ENCODE results near the gene BCAS3. TPM values are rescaled to one million over a fixed set of nuclear protein-coding genes. Genes with fewer than 3 reads are reported as not detected.

Gene BCAS3
- polyA plus RNA-seq, 3 donors = 10.3 to 19.1 (median 14.7) TPM

DNA sequence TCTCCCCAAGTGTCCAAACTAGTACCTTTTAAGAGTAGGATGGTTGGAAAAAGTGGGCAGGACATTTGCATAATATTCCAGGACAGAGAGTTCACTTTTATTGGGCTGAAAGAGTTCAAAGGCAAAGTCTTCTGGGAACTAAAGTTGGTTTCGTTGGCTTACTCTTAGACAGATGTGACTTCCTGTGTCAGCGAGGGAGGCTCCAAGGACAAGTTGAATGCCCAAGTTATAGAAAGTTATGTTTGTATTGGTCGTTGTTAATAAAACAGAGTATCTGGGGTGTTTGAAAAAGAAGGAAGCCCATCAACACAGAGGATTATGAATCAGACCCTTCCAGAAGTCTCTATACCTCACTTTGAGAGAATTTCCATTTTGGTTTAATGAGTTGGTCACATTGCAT lies 604.7 kb downstream of the BCAS3 start:
- Histone ChIP-seq H3K27me3 (ENCODE audit: control insufficient read depth in 2 of 2, insufficient read depth in 2 of 2, low read length in 2 of 2) (no peaks in the 10 kb centered on the region), H2AFZ (ENCODE audit: insufficient read depth, low read depth, low read length, poor library complexity, severe bottlenecking) (no peak overlapping the region), H3K4me1 (ENCODE audit: control insufficient read depth in 1 of 2, insufficient read depth in 2 of 2, low read length in 2 of 2) (no peaks in the 10 kb centered on the region), H3K4me3 (replicated peaks in 1 of 3; ENCODE audit: low read depth in 2 of 3, low read length in 3 of 3) (no peak overlapping the region), H3K27ac (ENCODE audit: low read depth in 1 of 2, low read length in 2 of 2) (no peak overlapping the region), H3K9ac (ENCODE audit: insufficient read depth, low read length, poor library complexity, severe bottlenecking) (no peak overlapping the region), H3K4me2 (replicated peaks; ENCODE audit: extremely low read depth, low read length, poor library complexity, severe bottlenecking) (no peak overlapping the region), H3K36me3 (replicated peaks in 1 of 2; ENCODE audit: control insufficient read depth in 1 of 2, insufficient read depth in 2 of 2, low read length in 2 of 2) (no peaks in the 10 kb centered on the region), H4K20me1 (ENCODE audit: insufficient read depth, low read length) (no peaks in the 10 kb centered on the region), H3K9me3 (replicated peaks in 1 of 2; ENCODE audit: control insufficient read depth in 1 of 2, insufficient read depth in 1 of 2, low read length in 2 of 2) (no peaks in the 10 kb centered on the region), H3K79me2 (ENCODE audit: insufficient read depth, low read length) (no peaks in the 10 kb centered on the region)
- 0% methylated on average over 1 of the region's 3 CpGs for WGBS (ENCODE audit: insufficient coverage)
- no peak for DNase-seq
- H3K4me3 Mint-ChIP-seq = no peak overlapping the region
- no peak overlapping the region for H3K27ac Mint-ChIP-seq
- H3K9me3 Mint-ChIP-seq = peaks cover 3 to 9% (median 5%) of the 10 kb centered on the region in 7 donors
- TF ChIP-seq, protein P1, sequence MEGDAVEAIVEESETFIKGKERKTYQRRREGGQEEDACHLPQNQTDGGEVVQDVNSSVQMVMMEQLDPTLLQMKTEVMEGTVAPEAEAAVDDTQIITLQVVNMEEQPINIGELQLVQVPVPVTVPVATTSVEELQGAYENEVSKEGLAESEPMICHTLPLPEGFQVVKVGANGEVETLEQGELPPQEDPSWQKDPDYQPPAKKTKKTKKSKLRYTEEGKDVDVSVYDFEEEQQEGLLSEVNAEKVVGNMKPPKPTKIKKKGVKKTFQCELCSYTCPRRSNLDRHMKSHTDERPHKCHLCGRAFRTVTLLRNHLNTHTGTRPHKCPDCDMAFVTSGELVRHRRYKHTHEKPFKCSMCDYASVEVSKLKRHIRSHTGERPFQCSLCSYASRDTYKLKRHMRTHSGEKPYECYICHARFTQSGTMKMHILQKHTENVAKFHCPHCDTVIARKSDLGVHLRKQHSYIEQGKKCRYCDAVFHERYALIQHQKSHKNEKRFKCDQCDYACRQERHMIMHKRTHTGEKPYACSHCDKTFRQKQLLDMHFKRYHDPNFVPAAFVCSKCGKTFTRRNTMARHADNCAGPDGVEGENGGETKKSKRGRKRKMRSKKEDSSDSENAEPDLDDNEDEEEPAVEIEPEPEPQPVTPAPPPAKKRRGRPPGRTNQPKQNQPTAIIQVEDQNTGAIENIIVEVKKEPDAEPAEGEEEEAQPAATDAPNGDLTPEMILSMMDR (IDR thresholded peaks at IDR 0.05) = no peak
- H3K4me1 Mint-ChIP-seq = no peaks in the 10 kb centered on the region
- peaks cover 0 to 3% of the 10 kb centered on the region in 2 donors for H3K36me3 Mint-ChIP-seq
- peaks cover 0 to 3% (median 2%) of the 10 kb centered on the region in 3 donors for H3K27me3 Mint-ChIP-seq (ENCODE audit: low read depth in 3 of 3)
- intact Hi-C loops (cut with micrococcal nuclease) = no loop called here

DNA sequence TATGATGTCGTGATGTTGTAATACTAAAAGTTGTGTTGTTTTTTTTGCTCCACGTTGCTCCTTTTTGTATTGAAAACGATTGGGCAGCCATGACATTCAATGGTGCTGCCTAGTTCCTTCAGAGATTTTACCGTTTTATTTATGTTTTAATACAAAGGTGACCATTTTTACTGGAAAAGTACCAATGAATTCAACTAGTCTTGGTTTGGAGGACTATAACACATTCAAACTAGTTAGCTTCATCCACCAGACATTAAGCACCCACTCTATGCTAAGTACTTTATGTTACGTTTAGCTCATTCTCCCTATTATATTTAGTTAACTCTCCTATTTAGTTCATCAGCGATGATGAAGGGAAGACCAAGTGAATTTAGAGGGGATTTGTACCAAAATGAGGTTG lies 605.4 kb downstream of the BCAS3 start:
- Mint-ChIP-seq H3K36me3 (peaks cover 0 to 3% of the 10 kb centered on the region in 2 donors), H3K4me1 (no peaks in the 10 kb centered on the region), H3K27me3 (ENCODE audit: low read depth in 3 of 3) (peaks cover 0 to 3% (median 2%) of the 10 kb centered on the region in 3 donors), H3K4me3 (no peak overlapping the region), H3K27ac (no peak overlapping the region), H3K9me3 (peaks cover 3 to 9% (median 5%) of the 10 kb centered on the region in 7 donors)
- no peak overlapping the region for H3K4me3 ChIP-seq (replicated peaks in 1 of 3; ENCODE audit: low read depth in 2 of 3, low read length in 3 of 3)
- no peaks in the 10 kb centered on the region for H3K36me3 ChIP-seq (replicated peaks in 1 of 2; ENCODE audit: control insufficient read depth in 1 of 2, insufficient read depth in 2 of 2, low read length in 2 of 2)
- H3K79me2 ChIP-seq (ENCODE audit: insufficient read depth, low read length) = no peaks in the 10 kb centered on the region
- H2AFZ ChIP-seq (ENCODE audit: insufficient read depth, low read depth, low read length, poor library complexity, severe bottlenecking) = no peak overlapping the region
- WGBS (ENCODE audit: insufficient coverage) = 100% methylated on average over 2 of the region's 6 CpGs
- H4K20me1 ChIP-seq (ENCODE audit: insufficient read depth, low read length) = no peaks in the 10 kb centered on the region
- no peak overlapping the region for H3K9ac ChIP-seq (ENCODE audit: insufficient read depth, low read length, poor library complexity, severe bottlenecking)
- intact Hi-C loops (cut with micrococcal nuclease) = no loop called here
- no peak overlapping the region for H3K4me2 ChIP-seq (replicated peaks; ENCODE audit: extremely low read depth, low read length, poor library complexity, severe bottlenecking)
- H3K27me3 ChIP-seq (ENCODE audit: control insufficient read depth in 2 of 2, insufficient read depth in 2 of 2, low read length in 2 of 2) = no peaks in the 10 kb centered on the region
- no peaks in the 10 kb centered on the region for H3K4me1 ChIP-seq (ENCODE audit: control insufficient read depth in 1 of 2, insufficient read depth in 2 of 2, low read length in 2 of 2)
- TF ChIP-seq, protein P1 (IDR thresholded peaks at IDR 0.05) = no peak
- DNase-seq = no peak
- no peaks in the 10 kb centered on the region for H3K9me3 ChIP-seq (replicated peaks in 1 of 2; ENCODE audit: control insufficient read depth in 1 of 2, insufficient read depth in 1 of 2, low read length in 2 of 2)
- no peak overlapping the region for H3K27ac ChIP-seq (ENCODE audit: low read depth in 1 of 2, low read length in 2 of 2)

Data from CD14-positive monocyte (primary cell).